VCaP (cell line): ENCODE data around the gene KCNQ2.

Experiments
- H3K27ac ChIP-seq: fragments of 450-650 bp; 2 replicates; pipeline ENCODE4 v1.5.1; 2017
- TF ChIP-seq, protein P1 (sequence below): fragments of 450-650 bp; conservative IDR thresholded peaks from 2 replicates; pipeline ENCODE4 v1.5.1; 2017; ENCODE audit warnings: mild to moderate bottlenecking, moderate library complexity

The KCNQ2 gene

DNA sequence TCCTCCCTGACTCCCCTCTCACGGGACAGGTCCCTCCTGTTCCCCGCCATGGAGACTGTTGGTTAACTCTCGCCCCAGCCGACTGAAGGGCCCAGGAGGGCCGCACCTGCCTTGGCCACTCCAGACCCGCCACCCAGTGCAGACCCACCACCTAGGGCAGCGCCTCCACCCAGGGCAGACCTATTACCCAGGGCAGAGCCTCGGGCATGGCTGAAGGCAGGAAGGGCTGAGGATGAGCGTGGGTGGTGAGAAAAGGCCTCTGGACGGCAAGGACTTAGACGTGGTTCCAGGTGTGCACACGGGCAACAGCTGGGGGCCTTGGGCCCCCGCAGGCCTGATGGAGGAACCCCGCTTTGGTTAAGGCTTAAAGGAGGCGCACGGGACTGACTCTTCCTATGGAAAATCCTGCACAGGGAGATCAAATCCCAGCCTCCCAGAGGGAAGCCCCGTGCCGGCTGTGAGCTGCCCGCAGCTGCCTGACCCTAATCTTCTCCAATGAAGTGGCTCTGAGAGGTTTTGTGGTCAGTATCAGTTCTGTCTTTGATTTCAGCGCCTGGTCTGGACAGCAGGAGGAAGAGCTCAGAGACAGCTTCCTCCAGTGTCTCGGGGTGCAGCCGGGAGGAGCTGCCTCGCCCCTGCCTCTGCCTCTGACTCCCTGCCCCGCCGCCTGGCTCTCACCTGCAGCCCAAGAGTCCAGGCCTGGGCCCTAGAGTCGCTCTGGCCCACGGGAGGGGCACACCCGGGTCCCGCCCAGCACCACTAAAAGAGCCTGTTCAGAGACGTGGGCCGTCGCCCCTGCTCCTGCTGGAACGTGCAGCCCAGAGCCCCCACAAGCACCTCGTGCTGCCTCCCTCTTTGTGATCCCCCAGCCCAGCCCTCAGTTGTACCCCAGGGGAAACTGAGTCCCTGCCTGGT is 99.2 kb downstream of the KCNQ2 start:
- TF ChIP-seq, protein P1, sequence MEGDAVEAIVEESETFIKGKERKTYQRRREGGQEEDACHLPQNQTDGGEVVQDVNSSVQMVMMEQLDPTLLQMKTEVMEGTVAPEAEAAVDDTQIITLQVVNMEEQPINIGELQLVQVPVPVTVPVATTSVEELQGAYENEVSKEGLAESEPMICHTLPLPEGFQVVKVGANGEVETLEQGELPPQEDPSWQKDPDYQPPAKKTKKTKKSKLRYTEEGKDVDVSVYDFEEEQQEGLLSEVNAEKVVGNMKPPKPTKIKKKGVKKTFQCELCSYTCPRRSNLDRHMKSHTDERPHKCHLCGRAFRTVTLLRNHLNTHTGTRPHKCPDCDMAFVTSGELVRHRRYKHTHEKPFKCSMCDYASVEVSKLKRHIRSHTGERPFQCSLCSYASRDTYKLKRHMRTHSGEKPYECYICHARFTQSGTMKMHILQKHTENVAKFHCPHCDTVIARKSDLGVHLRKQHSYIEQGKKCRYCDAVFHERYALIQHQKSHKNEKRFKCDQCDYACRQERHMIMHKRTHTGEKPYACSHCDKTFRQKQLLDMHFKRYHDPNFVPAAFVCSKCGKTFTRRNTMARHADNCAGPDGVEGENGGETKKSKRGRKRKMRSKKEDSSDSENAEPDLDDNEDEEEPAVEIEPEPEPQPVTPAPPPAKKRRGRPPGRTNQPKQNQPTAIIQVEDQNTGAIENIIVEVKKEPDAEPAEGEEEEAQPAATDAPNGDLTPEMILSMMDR = no peak
- no peak overlapping the region for H3K27ac ChIP-seq

DNA sequence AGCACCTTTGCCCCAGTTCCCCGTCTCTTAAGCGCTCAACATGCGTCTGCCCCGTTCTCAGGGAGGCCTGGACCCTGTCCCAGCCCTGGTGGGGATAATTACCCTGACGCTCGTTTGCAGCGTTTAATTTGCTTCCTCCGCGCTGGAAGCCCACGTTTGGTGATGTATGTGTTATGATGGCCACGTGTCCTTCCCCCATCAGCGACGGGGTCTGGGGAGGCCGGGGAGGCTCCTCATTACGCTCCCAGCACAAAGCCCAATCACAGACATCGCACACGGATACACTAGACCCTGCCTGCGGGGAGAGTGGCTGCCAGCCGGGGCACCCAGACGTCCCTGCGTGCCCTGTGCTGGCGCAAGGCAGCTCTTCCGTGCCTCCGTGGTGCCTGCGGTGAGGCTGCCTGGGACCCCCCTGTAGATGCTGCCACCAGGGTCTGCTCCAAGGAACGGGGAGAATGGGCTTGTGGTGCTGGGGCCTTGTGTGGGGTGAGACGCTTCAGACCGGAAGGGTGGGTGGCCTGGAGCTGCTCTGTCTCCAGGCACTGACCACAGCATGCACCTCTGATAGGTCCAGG is 101.1 kb downstream of the KCNQ2 start:
- no peak overlapping the region for H3K27ac ChIP-seq
- TF ChIP-seq, protein P1 = no peak

DNA sequence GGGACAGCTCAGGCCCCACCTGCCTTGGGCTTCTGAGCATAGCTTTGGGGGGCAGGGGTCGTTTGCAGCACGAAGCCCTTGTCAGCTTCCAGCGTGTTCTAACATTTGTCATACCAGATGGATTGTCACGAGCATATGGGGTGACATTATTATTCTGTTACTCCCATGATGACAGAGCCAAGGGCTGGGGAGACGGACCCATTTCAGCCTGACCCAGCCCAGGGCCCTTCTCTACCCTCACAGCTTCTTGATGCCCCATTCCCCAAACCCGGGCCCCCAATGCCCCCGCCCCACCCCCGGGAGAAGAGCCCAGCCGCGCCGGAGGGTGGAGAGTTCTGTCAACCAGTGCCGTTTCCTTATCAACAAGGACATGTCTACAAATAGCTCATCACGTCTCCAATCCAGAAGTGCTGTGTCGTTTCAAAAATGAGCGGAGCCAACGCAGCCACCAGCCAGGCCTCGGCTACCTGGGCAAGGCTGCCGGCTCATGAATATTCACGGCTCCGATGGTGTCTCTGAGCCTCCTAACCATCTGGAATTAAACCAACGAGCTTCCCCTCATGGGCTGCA is 101.8 kb downstream of the KCNQ2 start:
- no peak overlapping the region for H3K27ac ChIP-seq
- TF ChIP-seq, protein P1 = no peak

DNA sequence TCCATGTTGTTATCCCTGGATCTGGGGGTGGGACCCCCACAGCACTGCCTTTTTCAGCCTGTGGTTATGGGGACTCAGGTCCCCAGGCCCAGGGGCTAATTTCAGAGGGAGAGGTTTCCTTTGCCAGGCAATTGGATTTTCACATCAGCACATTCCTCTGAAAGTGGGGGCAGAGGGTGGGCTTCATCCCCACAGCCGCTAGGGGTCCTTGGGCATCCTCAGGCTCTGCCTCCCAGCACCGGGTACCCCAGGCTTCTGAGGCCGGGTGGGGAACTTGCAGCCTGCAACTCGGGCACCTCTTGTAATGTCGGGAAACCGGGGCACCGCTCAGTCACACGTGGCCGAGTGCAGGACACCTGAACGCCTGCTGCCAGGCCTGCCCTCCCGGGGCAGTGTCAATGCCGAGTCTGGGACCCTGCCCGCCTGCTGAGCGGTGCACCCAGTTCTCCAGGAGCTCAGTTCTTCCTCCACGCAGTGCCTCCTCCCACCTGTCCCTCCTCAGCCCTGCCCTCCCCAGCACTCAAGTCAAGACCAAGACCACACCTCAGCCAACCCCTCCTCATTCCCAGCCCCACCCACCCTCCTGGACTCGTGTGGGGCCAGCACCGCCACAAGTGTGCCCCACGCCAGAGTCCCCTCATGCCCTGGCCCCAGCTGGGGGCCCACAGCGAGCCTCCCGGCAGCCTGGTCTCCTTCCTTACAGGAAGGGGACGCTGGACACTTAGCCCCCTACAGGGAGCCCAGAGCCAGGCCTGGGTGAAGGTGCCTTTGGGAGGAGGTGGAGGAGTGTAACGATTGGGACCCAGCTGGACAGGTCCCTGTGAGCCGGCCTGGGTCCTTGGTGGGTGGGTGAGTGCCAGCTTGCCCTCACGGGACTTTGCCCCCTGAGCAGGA is 102.5 kb downstream of the KCNQ2 start:
- TF ChIP-seq, protein P1 = no peak
- H3K27ac ChIP-seq = no peak overlapping the region

DNA sequence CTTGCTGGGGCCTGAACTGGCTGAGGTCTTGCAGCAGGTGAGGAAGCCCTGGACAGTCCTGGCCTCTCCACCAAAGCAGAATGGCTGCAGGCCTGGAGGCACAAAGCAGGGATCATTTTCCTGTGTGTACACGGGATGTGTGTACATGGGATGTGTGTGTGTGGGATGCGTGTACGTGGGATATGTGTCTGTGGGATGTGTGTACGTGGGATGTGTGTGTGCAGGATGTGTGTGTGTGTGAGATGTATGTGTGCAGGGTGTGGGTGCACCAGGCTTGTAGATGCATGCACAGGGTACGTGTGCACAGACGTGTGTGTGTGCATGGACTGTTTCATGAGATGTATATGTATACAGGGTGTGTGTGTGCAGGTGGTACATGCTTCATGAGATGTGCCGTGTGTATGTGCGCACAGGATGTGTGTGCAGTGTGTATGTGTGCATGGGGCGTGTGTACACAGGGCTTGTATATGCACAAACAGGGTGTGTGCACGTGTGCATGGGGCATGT is 103.4 kb downstream of the KCNQ2 start:
- H3K27ac ChIP-seq = no peak overlapping the region
- TF ChIP-seq, protein P1 = no peak

DNA sequence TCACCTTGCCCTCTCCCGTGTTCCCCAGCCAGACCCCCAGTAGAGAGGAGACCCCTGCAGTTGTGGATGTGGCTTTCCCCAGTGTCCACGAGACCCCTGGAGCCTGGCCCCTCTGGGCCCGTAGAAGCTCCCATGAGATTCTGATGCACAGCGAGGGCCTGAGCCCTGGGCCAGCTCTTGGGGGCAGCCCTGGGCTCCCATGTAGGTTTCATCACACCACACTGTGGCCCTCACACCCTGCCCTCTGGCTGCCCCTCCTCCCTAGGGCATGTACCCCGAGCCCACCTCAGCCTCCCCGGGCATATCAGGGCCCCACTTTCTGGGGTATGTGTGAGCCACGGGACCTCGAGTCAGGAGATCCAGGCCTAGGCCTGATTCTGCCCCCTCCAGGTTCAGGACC is 104.3 kb downstream of the KCNQ2 start:
- H3K27ac ChIP-seq = no peak overlapping the region
- TF ChIP-seq, protein P1 = no peak
